IPS-15b (cell line): Measurements from ENCODE around the gene WDPCP.

Experiments used
- H3K27me3 ChIP-seq: one replicate; pipeline ENCODE4 v1.6.1; 2013; ENCODE audit warnings: low read length; ENCODE audit not compliant: control insufficient read depth, insufficient read depth
- H3K36me3 ChIP-seq: one replicate; pipeline ENCODE4 v1.6.1; 2013; ENCODE audit warnings: low read length; ENCODE audit not compliant: control insufficient read depth, insufficient read depth
- H3K4me1 ChIP-seq: one replicate; pipeline ENCODE4 v1.6.1; 2013; ENCODE audit warnings: mild to moderate bottlenecking, low read length; ENCODE audit not compliant: control insufficient read depth, insufficient read depth
- H3K4me3 ChIP-seq: one replicate; pipeline ENCODE4 v1.5.1; 2013; ENCODE audit warnings: low read depth, low read length
- H3K9ac ChIP-seq: one replicate; pipeline ENCODE4 v1.6.1; 2013; ENCODE audit warnings: low read depth, mild to moderate bottlenecking, low read length
- H3K9me3 ChIP-seq: one replicate; pipeline ENCODE4 v1.6.1; 2013; ENCODE audit warnings: mild to moderate bottlenecking, low read length; ENCODE audit not compliant: control insufficient read depth, insufficient read depth

WDPCP gene

DNA sequence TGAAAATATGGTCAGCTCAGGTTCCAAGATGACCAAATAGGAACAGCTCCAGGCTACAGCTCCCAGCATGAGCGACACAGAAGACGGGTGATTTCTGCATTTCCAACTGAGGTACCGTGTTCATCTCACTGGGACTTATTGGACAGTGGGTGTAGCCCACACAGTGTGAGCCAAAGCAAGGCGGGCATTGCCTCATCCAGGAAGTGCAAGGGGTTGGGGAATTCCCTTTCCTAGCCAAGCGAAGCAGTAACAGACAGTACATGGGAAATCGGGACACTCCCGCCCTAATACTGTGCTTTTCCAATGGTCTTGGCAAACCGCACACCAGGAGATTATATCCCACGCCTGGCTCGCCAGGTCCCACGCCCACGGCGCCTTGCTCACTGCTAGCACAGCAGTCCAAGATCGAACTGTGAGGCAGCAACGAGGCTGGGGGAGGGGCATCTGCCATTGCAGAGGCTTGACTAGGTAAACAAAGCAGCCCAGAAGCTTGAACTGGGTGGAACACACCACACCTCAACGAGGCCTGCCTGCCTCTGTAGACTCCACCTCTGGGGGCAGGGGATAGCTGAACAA lies 57.5 kb downstream of the WDPCP start:
- Histone ChIP-seq H3K4me1 (no peaks in the 10 kb centered on the region), H3K4me3 (no peak overlapping the region), H3K9me3 (peaks cover 11% of the 10 kb centered on the region), H3K36me3 (peaks cover 5% of the 10 kb centered on the region), H3K9ac (no peak overlapping the region), H3K27me3 (no peaks in the 10 kb centered on the region)

DNA sequence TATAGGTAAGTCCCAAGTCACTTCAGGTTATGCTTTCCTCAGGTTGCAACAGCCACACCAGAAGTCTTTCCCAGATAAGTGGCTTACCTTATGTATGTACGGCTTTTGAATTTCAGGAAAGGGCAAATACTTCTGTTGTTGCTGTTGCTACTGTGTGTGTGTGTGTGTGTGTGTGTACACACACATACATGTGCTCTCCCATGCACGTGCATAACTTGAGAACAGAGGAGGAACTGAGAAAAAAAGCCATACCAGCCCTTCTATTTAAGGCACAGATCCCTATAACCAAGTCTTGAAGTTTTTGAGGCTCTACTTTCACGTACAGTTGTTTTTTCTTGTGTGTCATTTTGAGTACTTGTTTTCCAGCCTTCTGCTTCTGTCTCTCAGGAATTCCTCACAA lies 62.4 kb downstream of the WDPCP start:
- Histone ChIP-seq H3K27me3 (no peaks in the 10 kb centered on the region), H3K4me1 (no peaks in the 10 kb centered on the region), H3K9ac (no peak overlapping the region), H3K9me3 (peaks cover 6% of the 10 kb centered on the region), H3K4me3 (no peak overlapping the region), H3K36me3 (peaks cover under 1% of the 10 kb centered on the region)

DNA sequence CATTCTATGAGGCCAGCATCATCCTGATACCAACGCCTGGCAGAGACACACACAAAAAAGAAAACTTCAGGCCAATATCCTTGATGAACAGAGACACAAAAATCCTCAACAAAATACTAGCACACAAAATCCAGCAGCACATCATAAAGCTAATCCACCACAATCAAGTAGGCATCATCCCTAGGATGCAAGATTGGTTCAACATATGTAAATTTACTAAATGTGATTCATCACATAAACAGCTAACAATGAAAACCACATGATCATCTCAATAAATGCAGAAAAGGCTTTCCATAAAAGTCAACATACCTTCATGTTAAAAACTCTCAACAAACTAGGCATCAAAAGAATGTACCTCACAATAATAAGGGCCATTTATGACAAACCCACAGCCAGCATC lies 65.3 kb downstream of the WDPCP start:
- no peaks in the 10 kb centered on the region for H3K36me3 ChIP-seq
- H3K27me3 ChIP-seq = no peaks in the 10 kb centered on the region
- no peaks in the 10 kb centered on the region for H3K9me3 ChIP-seq
- H3K9ac ChIP-seq = no peak overlapping the region
- H3K4me1 ChIP-seq = no peaks in the 10 kb centered on the region
- no peak overlapping the region for H3K4me3 ChIP-seq

DNA sequence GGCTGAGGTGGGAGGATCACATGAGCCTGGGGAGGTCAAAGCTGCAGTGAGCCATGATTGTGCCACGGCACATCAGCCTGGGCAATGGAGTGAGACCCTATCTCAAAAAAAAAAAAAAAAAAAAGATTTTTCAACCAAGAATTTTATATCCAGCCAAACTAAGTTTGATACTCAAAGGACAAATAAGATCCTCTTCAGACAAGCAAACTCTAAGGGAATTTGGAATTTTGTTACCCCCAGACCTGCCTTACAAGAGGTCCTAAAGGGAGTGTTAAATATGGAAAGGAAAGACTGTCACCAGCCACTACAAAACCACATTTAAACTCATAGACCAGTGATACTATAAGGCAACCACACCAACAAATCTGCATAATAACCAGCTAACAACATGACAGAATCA lies 67.5 kb downstream of the WDPCP start:
- no peak overlapping the region for H3K4me3 ChIP-seq
- H3K9ac ChIP-seq = no peak overlapping the region
- H3K36me3 ChIP-seq = no peaks in the 10 kb centered on the region
- no peaks in the 10 kb centered on the region for H3K9me3 ChIP-seq
- no peaks in the 10 kb centered on the region for H3K4me1 ChIP-seq
- H3K27me3 ChIP-seq = no peaks in the 10 kb centered on the region

DNA sequence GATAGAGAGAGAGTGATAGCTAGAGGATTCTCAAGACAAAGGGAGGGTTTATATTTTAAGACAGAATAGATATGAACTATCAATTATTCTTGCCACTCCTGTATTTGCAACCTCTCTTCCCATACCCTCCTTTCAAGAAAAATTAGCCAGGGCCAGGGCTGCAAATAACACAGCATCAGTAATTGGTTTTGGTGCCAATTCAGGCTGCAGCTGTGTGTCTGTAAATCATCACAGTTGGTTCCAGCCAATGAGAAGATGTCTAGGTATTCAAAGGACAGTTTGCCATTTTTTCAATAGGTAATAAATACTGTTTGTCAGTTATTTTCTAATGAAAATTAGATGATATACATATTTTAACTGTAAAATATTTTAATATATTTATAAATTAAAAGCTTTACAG lies 73.5 kb downstream of the WDPCP start:
- no peaks in the 10 kb centered on the region for H3K27me3 ChIP-seq
- no peaks in the 10 kb centered on the region for H3K4me1 ChIP-seq
- no peaks in the 10 kb centered on the region for H3K9me3 ChIP-seq
- H3K36me3 ChIP-seq = no peaks in the 10 kb centered on the region
- no peak overlapping the region for H3K4me3 ChIP-seq
- H3K9ac ChIP-seq = no peak overlapping the region

DNA sequence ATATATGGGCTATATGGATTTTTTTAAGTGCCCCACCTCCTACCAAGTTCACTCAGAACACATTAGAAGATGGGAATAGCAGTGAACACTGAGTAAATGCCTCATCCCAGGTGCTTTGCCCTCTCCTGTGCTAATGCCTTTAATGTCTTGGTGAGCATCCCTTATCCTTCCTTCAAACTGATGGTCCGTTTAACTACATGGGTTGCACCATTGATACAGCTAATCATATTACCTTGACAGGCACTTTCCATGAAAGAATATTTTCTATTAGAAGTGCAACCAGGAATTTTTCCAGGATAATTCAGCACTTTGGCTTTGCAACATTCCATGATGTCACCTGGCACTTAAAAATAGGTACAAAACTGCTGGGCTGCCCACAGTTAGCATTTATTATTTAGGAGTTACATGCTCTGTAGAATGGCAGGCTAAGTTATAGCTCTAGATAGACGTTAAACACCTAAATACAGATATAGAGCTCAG lies 74.0 kb downstream of the WDPCP start:
- no peak overlapping the region for H3K4me3 ChIP-seq
- H3K27me3 ChIP-seq = no peaks in the 10 kb centered on the region
- H3K4me1 ChIP-seq = no peaks in the 10 kb centered on the region
- no peak overlapping the region for H3K9ac ChIP-seq
- H3K9me3 ChIP-seq = no peaks in the 10 kb centered on the region
- H3K36me3 ChIP-seq = no peaks in the 10 kb centered on the region

DNA sequence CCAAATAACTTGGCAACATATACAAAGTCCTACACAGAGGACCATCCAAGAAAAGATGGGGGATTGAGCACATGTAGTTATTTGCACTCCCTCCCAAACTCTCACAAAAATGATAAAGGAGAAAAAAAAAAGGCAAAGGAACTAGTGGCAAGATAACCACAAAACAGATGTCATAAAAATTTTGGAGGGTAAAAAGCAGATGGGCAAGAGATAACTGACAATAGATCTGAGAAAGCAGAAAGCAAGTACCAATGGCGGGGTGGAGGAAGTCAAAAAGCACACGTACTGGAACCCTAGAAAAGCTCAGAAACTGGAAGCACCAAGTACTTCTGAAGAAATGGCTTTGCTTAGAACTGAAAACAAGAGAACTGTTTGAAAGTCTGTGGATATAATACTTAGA lies 82.0 kb downstream of the WDPCP start:
- Histone ChIP-seq H3K4me3 (no peak overlapping the region), H3K9ac (no peak overlapping the region)

DNA sequence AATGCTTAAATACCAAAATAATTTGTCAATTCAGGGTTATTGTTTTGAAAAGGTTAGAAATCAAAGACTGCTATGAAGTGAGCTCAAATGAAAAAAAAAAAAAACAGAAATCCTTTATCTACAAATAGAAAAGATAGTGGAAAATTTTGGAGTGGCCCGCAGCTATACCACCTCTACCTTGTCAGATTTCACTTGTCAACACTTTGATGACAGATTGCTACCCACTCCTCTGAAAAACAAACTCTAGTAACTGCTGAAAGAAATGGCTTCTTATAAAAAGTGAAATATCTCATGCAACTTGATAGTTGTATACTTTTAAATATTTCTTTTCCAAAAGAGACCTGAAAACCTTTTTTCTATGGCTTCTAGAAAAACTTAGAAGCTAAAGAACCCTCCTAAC lies 84.5 kb downstream of the WDPCP start:
- Histone ChIP-seq H3K36me3 (no peaks in the 10 kb centered on the region), H3K9me3 (no peaks in the 10 kb centered on the region), H3K9ac (no peak overlapping the region), H3K4me1 (peaks cover 3% of the 10 kb centered on the region), H3K4me3 (no peak overlapping the region), H3K27me3 (no peaks in the 10 kb centered on the region)

More for the DNA sequence above, 82.0 kb downstream of the WDPCP start:
- H3K9me3 ChIP-seq = no peaks in the 10 kb centered on the region
- H3K4me1 ChIP-seq = peaks cover 3% of the 10 kb centered on the region
- no peaks in the 10 kb centered on the region for H3K36me3 ChIP-seq
- no peaks in the 10 kb centered on the region for H3K27me3 ChIP-seq

DNA sequence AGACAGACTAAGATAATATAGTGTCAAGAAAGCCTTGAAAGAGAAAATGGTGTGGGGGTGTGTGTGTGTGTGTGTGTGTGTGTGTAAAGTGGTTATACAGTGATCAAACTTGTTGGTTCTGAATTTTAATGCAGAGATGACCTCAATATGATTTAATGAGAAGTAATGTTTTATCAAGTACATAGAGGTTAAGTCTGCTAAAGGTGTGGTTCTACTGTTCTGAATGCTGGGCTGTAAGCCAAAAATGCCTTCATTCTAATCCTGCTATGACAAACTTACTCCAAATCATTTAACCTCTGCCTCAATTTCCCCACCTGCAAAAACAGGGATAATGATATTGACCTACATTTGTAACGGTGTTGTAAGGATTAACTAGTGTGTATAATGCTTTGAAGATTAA lies 87.9 kb downstream of the WDPCP start:
- H3K4me1 ChIP-seq = peaks cover 7% of the 10 kb centered on the region
- H3K27me3 ChIP-seq = no peaks in the 10 kb centered on the region
- no peak overlapping the region for H3K4me3 ChIP-seq
- no peaks in the 10 kb centered on the region for H3K36me3 ChIP-seq
- no peaks in the 10 kb centered on the region for H3K9me3 ChIP-seq
- no peak overlapping the region for H3K9ac ChIP-seq

DNA sequence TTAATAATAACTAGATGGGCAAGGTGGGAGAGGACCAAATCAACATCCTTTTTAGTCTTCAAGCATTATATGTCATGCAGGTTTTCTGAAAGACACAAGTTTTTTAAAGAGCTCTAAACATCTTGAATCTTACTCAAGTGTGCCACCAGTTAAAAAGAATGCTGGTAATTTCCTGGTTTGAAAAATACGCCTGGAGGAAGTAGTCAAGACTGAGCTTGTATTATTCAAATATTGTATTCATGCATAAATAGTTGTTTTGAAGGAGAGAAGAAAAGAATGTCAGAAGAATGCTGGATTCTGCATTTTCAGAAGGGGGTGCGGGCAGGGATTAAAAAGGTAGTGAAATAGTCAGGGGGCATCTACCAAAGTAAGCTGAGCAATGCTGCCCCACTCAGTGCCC lies 90.7 kb downstream of the WDPCP start:
- H3K27me3 ChIP-seq = no peaks in the 10 kb centered on the region
- H3K9ac ChIP-seq = no peak overlapping the region
- H3K9me3 ChIP-seq = no peaks in the 10 kb centered on the region
- peaks cover 7% of the 10 kb centered on the region for H3K4me1 ChIP-seq
- no peaks in the 10 kb centered on the region for H3K36me3 ChIP-seq
- H3K4me3 ChIP-seq = no peak overlapping the region

DNA sequence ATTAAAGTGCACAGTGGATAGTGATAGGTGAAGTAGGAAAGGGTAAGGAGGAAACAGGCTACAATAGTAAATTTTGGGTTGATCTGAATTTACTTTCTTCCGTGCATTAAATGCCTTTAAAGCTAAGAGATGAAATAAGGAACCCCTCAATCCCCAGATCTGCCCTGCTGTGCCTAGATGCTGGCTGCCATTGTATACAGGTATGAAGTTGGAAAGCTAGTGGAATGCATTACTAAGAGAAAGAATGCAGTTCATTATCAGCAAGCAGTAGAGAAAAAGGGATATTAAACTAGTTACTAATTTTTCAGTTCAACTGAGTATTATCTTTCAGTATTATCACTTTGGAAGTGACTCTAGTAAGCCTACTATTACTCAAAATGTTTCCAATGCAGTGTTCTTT lies 93.3 kb downstream of the WDPCP start:
- no peak overlapping the region for H3K4me3 ChIP-seq
- H3K4me1 ChIP-seq = peaks cover 7% of the 10 kb centered on the region
- H3K27me3 ChIP-seq = no peaks in the 10 kb centered on the region
- no peaks in the 10 kb centered on the region for H3K9me3 ChIP-seq
- no peaks in the 10 kb centered on the region for H3K36me3 ChIP-seq
- no peak overlapping the region for H3K9ac ChIP-seq

DNA sequence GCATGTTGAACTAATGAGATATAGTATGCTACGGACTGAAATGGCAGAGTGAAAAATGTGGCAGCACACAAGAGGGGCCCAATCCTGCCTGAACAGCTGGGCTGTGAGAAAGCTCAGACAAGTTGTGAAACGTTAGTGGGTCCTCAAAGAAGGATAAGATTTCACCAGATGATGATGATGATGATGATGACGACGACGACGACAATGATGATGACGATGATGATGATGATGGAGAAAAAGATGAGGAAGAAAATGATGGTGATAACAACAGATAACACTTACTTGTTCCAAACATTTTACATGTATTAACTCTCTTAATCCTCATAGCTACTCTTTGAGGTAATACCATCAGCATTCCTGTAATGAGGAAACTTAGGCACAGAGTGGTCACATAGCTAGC lies 94.2 kb downstream of the WDPCP start:
- Histone ChIP-seq H3K27me3 (no peaks in the 10 kb centered on the region), H3K4me3 (no peak overlapping the region), H3K9me3 (no peaks in the 10 kb centered on the region), H3K36me3 (no peaks in the 10 kb centered on the region), H3K4me1 (peaks cover 7% of the 10 kb centered on the region), H3K9ac (no peak overlapping the region)
